Skeletal muscle satellite cell (primary cell): Measurements from ENCODE around the gene RBMS1.

ENCODE experiments used
- H3K27me3 ChIP-seq: 2 replicates; pipeline ENCODE4 v1.7.0; 2013; ENCODE audit warnings: low read length; ENCODE audit not compliant: control insufficient read depth, insufficient read depth
- H3K36me3 ChIP-seq: 2 replicates; pipeline ENCODE4 v1.7.0; 2013; ENCODE audit warnings: mild to moderate bottlenecking, control low read depth, low read length; ENCODE audit not compliant: insufficient read depth
- H3K4me1 ChIP-seq: 2 replicates; pipeline ENCODE4 v1.7.0; 2013; ENCODE audit warnings: low read length; ENCODE audit not compliant: control insufficient read depth, insufficient read depth
- H3K4me2 ChIP-seq: 2 replicates; pipeline ENCODE4 v1.7.0; 2013; ENCODE audit warnings: mild to moderate bottlenecking, low read length
- H3K4me3 ChIP-seq: 2 replicates; pipeline ENCODE4 v1.7.0; 2013; ENCODE audit warnings: low read length
- H3K9ac ChIP-seq: 2 replicates; pipeline ENCODE4 v1.7.0; 2013; ENCODE audit warnings: mild to moderate bottlenecking, low read depth, low read length, moderate library complexity
- H3K9me3 ChIP-seq: replicated peaks from 2 replicates; pipeline ENCODE4 v1.7.0; 2013; ENCODE audit warnings: mild to moderate bottlenecking, control low read depth, low read length

Gene RBMS1

GRCh38 chr2:160335441-160335840 lies 158.2 kb downstream of the RBMS1 start:
- peaks cover 20% of the 10 kb centered on the region for H3K36me3 ChIP-seq
- no peaks in the 10 kb centered on the region for H3K27me3 ChIP-seq
- peaks cover 58% of the 10 kb centered on the region for H3K4me1 ChIP-seq
- no peak overlapping the region for H3K9ac ChIP-seq
- no peaks in the 10 kb centered on the region for H3K9me3 ChIP-seq
- no peak overlapping the region for H3K4me3 ChIP-seq
- H3K4me2 ChIP-seq = peak overlapping the region; percentile 16

GRCh38 chr2:160334028-160334741 lies 159.4 kb downstream of the RBMS1 start:
- H3K27me3 ChIP-seq = no peaks in the 10 kb centered on the region
- no peak overlapping the region for H3K4me2 ChIP-seq
- H3K4me1 ChIP-seq = peaks cover 60% of the 10 kb centered on the region
- no peak overlapping the region for H3K9ac ChIP-seq
- peaks cover 30% of the 10 kb centered on the region for H3K36me3 ChIP-seq
- H3K4me3 ChIP-seq = no peak overlapping the region
- no peaks in the 10 kb centered on the region for H3K9me3 ChIP-seq

GRCh38 chr2:160333324-160334027 lies 160.1 kb downstream of the RBMS1 start:
- Histone ChIP-seq H3K36me3 (peaks cover 25% of the 10 kb centered on the region), H3K27me3 (no peaks in the 10 kb centered on the region), H3K9ac (no peak overlapping the region), H3K9me3 (no peaks in the 10 kb centered on the region), H3K4me3 (no peak overlapping the region), H3K4me2 (no peak overlapping the region), H3K4me1 (peaks cover 60% of the 10 kb centered on the region)

- Histone ChIP-seq H3K9me3 (no peaks in the 10 kb centered on the region), H3K4me2 (no peak overlapping the region), H3K9ac (no peak overlapping the region), H3K4me3 (no peak overlapping the region), H3K27me3 (no peaks in the 10 kb centered on the region), H3K4me1 (peaks cover 60% of the 10 kb centered on the region), H3K36me3 (peaks cover 25% of the 10 kb centered on the region)
These were observed 161.3 kb downstream of the RBMS1 start for GRCh38 chr2:160332318-160332717.

GRCh38 chr2:160331258-160332025 lies 162.2 kb downstream of the RBMS1 start:
- peaks cover 25% of the 10 kb centered on the region for H3K36me3 ChIP-seq

GRCh38 chr2:160328811-160329527 lies 164.6 kb downstream of the RBMS1 start:
- Histone ChIP-seq H3K9ac (no peak overlapping the region), H3K9me3 (no peaks in the 10 kb centered on the region), H3K4me3 (no peak overlapping the region), H3K4me1 (peaks cover 36% of the 10 kb centered on the region), H3K36me3 (peaks cover 26% of the 10 kb centered on the region), H3K4me2 (no peak overlapping the region), H3K27me3 (no peaks in the 10 kb centered on the region)

More at GRCh38 chr2:160331258-160332025, 162.2 kb downstream of the RBMS1 start:
- Histone ChIP-seq H3K4me1 (peaks cover 56% of the 10 kb centered on the region), H3K9ac (no peak overlapping the region), H3K27me3 (no peaks in the 10 kb centered on the region), H3K4me2 (no peak overlapping the region), H3K4me3 (no peak overlapping the region), H3K9me3 (no peaks in the 10 kb centered on the region)

GRCh38 chr2:160326786-160327185 lies 166.8 kb downstream of the RBMS1 start:
- no peaks in the 10 kb centered on the region for H3K9me3 ChIP-seq
- H3K4me2 ChIP-seq = no peak overlapping the region
- no peaks in the 10 kb centered on the region for H3K27me3 ChIP-seq
- peaks cover 27% of the 10 kb centered on the region for H3K36me3 ChIP-seq
- peaks cover 27% of the 10 kb centered on the region for H3K4me1 ChIP-seq
- no peak overlapping the region for H3K9ac ChIP-seq
- H3K4me3 ChIP-seq = no peak overlapping the region

GRCh38 chr2:160325418-160325817 lies 168.2 kb downstream of the RBMS1 start:
- H3K9me3 ChIP-seq = no peaks in the 10 kb centered on the region
- no peak overlapping the region for H3K9ac ChIP-seq
- peaks cover 35% of the 10 kb centered on the region for H3K4me1 ChIP-seq
- H3K27me3 ChIP-seq = no peaks in the 10 kb centered on the region
- no peak overlapping the region for H3K4me2 ChIP-seq
- H3K4me3 ChIP-seq = no peak overlapping the region
- peaks cover 17% of the 10 kb centered on the region for H3K36me3 ChIP-seq

- H3K36me3 ChIP-seq = peaks cover 17% of the 10 kb centered on the region
- H3K27me3 ChIP-seq = no peaks in the 10 kb centered on the region
- no peaks in the 10 kb centered on the region for H3K9me3 ChIP-seq
- peaks cover 40% of the 10 kb centered on the region for H3K4me1 ChIP-seq
- H3K9ac ChIP-seq = no peak overlapping the region
- no peak overlapping the region for H3K4me2 ChIP-seq
- no peak overlapping the region for H3K4me3 ChIP-seq
These were observed 168.7 kb downstream of the RBMS1 start for GRCh38 chr2:160324917-160325316.

GRCh38 chr2:160324161-160324800 lies 169.3 kb downstream of the RBMS1 start:
- H3K9me3 ChIP-seq = no peaks in the 10 kb centered on the region
- peaks cover 11% of the 10 kb centered on the region for H3K36me3 ChIP-seq
- no peak overlapping the region for H3K9ac ChIP-seq
- no peaks in the 10 kb centered on the region for H3K27me3 ChIP-seq
- no peak overlapping the region for H3K4me3 ChIP-seq
- no peak overlapping the region for H3K4me2 ChIP-seq
- H3K4me1 ChIP-seq = peaks cover 37% of the 10 kb centered on the region
